Epithelial cell of umbilical artery (primary cell): ENCODE data around the gene TMF1. TPM values are rescaled to one million over a fixed set of nuclear protein-coding genes. Genes with fewer than 3 reads are reported as not detected.

ENCODE experiments used
- total RNA-seq: library from RNA; depleted of rRNA; stranded (reverse); fragments of >200 nt; gene quantifications from 2 replicates; pipeline ENCODE4 v1.2.3, GENCODE V29; 2014

The TMF1 gene
- 31.2 and 36.1 TPM in 2 replicates for total RNA-seq

GRCh38 chr3:69051756-69052471 is at the start of gene TMF1:
Gene TMF1 (minus strand): TSS chr3:69052333. CDS start chr3:69052086, 247 bp downstream.

GRCh38 chr3:69084326-69085167 is 32.4 kb upstream of the TMF1 start, which contains the start of gene ARL6IP5:
Gene ARL6IP5 (plus strand): TSS chr3:69084937. CDS start chr3:69085048, 111 bp downstream.

GRCh38 chr3:69080233-69080920 is 28.2 kb upstream of the TMF1 start, which contains the start of gene UBA3:
Gene UBA3 (minus strand): TSS chr3:69080365. CDS start chr3:69080353, 12 bp downstream.

GRCh38 chr3:69013253-69014021 is 38.7 kb downstream of the TMF1 start, which contains the start of gene EOGT:
Gene EOGT (minus strand): TSS chr3:69013684. CDS start chr3:69009846, 3,838 bp downstream.

Other genes with a start within 250 kb of the TMF1 start
- 0.32 TPM in 1 of 2 replicates, not detected in the other for gene TAFA4, start 119.8 kb downstream of the TMF1 start, total RNA-seq
- gene EOGT, start 38.6 kb downstream of the TMF1 start, total RNA-seq, result 126 and 188 TPM in 2 replicates
- 79.6 and 97.7 TPM in 2 replicates for gene UBA3, start 28.0 kb upstream of the TMF1 start, total RNA-seq
- 107 and 109 TPM in 2 replicates for gene ARL6IP5, start 32.6 kb upstream of the TMF1 start, total RNA-seq
- under 0.01 TPM in 2 replicates for gene LMOD3, start 70.3 kb upstream of the TMF1 start, total RNA-seq